ENCODE measurements around the gene ENDOG. TPM values are rescaled to one million over a fixed set of nuclear protein-coding genes. Genes with fewer than 3 reads are reported as not detected.
"Not testable (repeated sequence)": the region's sequence is repeated elsewhere in the genome, so short reads cannot be mapped to it uniquely, and the experiment has no call there.

ENDOG gene
- total RNA-seq: 21.6 and 29.6 TPM in 2 replicates

DNA sequence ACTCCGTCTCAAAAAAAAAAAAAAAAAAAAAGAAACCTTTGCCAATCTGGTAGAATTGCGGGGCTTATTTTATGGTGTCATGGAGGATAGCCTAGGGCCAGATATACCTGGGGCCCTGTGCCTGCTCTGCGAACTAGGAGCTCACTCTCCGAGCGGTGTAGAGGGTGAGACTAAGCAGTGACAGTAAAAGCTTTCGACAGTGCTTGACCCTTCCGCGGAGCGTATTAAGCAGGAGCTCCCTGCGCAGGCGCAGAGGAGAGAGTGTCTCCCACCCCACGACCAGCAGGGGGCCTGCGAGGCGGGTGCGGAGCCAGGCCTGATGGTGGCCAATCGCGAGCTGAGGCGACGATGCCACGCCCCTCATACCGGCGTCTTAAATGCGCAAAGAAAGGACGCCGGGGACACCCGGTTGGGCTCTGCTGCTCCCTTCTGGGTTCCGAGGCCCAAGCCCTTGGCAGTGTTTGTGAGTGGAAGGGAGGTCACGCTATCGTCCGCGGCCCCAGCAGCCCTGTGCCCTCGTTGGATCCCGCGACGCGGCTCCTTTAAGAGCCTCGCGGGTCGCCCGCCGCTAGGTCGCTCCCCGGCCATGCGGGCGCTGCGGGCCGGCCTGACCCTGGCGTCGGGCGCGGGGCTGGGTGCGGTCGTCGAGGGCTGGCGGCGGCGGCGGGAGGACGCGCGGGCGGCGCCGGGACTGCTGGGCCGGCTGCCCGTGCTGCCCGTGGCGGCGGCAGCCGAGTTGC lies at the start of gene ENDOG:
Gene ENDOG, plus strand, starts transcription at position 402 of the 740 bp plus-strand sequence. Its CDS starts 185 bp downstream, at position 587.
- peak; percentile 97 for DNase-seq (ENCODE audit: low read depth in 2 of 2)

DNA sequence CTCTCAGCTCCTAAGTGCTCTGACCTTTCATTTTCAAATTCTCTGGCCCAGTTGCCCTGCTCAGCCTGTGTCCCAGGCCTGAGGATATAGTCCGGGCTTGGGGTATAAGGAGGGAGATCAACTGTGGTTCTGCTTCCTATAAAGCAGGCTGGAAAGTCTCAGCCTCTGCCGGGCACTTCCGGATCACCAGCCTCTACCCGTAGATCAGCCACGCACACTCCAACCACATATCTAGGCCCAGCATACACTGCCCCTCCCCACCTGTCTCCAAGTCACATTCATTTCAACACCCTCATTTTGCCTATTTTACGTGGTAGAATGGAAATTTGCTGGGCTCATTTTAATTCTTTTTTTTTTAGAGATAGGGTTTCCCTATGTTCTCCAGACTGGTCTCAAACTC lies 49.7 kb upstream of the ENDOG start:
- no peak for DNase-seq (ENCODE audit: low read depth in 2 of 2)

DNA sequence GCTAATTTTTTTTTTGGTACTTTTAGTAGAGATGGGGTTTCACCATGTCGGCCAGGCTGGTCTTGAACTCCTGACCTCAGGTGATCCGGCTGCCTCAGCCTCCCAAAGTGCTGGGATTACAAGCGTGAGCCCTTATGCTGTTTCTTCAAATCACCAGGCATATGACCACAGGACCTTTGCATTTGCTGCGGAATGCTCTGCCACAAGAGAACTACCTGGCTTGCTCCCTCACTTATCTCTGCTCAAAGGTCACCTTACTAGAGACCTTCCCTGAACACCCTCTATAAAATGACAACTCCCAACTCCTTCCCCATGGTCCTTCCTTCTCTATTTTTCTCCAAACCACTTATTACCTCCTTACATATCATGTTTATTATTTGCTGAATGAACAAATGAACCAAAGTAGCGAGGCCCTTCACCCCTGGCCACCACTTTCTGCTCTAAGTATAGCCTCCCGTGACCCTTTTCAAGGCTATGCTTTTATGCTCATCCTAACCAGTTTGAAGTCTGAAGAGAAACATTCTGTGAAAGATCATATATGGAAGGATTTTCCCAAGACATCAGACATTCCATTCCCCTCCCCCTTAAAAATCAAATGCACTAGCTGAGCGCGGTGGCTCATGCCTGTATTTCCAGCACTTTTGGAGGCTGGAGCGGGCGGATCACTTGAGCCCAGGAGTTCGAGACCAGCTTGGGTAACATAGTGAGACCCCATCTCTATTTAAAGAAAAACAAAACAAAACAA lies 47.8 kb upstream of the ENDOG start:
- no peak for DNase-seq (ENCODE audit: low read depth in 2 of 2)

DNA sequence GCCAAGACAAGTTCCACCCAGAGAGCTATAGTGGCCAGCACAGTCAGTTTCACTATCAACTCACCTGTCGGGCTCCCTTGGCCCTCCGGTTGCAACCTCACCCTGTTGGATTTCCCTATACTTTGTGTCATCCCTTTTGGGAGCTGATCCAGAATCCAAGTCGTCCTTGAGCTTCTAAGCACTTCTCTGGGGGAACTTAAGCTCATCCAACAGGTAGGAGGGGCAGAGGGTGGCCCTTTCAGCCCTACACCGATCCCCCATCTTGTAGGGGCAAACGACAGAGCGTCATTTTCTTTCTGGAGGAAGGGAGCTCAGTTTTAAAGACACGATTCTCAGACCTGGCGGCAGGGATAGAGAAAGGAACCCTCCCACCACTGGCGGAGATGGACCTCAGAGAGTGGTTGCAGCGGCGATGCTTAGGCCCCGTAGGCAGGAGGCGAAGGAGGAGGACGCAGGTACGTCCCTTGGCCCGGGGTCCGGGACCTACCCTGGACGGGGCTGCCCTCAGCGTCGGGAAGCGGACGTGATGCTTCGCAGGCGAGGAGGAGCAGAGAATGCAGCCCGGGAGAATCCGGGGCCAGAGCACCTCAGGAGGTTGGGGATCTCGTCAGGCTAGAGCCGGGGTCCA lies 47.1 kb upstream of the ENDOG start:
- DNase-seq (ENCODE audit: low read depth in 2 of 2): peak; percentile 39 to 47

DNA sequence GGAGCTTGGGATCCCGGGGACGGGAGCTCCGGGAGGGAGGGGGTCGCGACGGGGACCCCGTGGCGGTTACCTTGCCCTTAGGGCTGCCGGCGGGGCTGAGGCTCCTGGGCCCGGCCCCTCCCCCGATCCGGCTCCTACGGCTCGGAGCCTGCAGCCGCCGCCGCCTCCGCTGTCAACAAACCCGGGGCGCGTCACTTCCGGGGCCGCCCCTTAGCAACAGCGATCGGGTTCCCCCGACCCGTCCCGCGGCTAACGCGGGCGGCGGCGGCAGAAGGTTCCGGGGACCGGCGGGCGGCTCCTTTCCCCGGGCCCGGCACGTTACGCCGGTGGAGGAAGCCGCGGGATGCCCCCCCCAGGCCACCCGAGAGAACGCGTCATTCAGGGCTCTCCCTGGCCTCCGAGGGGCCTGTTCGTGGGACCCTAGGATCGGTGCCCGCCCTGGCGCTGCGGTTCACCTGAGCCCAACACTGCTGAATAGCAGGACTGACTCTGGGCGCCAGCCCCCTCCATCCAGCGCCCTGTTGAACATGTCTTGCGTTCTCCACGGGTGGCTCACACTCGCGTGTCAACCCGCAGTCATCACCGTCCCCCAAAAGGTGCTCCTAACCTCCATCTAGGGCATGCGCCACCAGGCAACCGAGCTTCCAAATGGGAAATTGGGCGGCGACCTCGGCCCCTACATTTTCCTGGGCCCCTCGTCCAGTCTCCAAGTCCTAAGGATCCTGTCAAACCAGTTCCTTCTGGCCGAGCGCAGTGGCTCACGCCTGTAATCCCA lies 46.4 kb upstream of the ENDOG start, which contains the start of gene ZER1:
Gene ZER1, minus strand, starts transcription at position 183 of the 775 bp plus-strand sequence. CDS start 16,362 bp downstream, outside the sequence.
- DNase-seq (ENCODE audit: low read depth in 2 of 2): peak; percentile 91

- DNase-seq (ENCODE audit: low read depth in 2 of 2): no peak
Observed at GRCh38 chr9:128773049-128773448, 45.3 kb upstream of the ENDOG start.

- DNase-seq (ENCODE audit: low read depth in 2 of 2): no peak
Observed at GRCh38 chr9:128774804-128775203, 43.5 kb upstream of the ENDOG start.

- DNase-seq (ENCODE audit: low read depth in 2 of 2): not testable (repeated sequence)
Observed at GRCh38 chr9:128780093-128780492, 38.2 kb upstream of the ENDOG start.

DNA sequence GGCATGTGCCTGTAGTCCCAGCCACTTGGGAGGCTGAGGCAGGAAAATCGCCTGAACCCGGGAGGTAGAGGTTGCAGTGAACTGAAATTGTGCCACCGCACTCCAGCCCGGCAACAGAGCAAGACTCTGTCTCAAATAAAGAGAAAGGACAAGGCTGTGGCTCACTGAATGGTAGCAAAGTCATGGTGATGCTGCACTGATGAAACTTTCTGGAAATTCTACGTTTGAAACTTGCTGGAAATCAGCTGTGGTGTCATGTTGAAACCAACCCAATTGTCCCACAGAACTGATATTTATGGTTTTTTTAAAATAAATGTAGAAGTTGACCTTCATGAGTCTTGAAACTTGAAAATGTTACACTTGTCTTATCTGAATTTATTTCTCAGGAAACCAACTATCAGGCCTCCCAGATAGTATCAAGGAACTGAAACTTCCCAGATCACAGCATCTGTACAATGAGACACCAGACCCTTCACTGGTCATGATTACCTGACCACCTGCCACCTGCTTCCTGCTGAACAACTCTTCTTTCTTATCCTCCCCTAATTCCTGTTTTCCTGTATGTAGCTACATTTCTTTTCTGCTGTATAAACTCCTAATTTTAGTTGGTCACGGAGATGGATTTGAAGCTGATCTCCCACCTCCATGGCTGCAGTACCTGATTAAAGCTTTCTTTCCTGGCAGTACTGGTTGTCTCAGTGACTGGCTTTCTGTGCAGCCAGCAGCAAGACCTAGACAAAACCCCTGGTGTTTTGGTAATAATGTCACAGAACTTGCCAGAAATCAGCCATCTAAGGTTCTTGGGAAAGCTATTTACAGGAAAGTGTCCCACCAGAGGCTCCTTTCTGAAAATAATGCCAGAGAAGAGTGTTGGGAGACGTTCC lies 36.9 kb upstream of the ENDOG start:
- no peak for DNase-seq (ENCODE audit: low read depth in 2 of 2)

GRCh38 chr9:128782669-128783068 lies 35.6 kb upstream of the ENDOG start:
- no peak for DNase-seq (ENCODE audit: low read depth in 2 of 2)

- DNase-seq (ENCODE audit: low read depth in 2 of 2): no peak
Observed at GRCh38 chr9:128785427-128785826, 32.9 kb upstream of the ENDOG start.

GRCh38 chr9:128786681-128787601 lies 31.4 kb upstream of the ENDOG start, which contains the start of gene TBC1D13:
Gene TBC1D13 (plus strand): TSS chr9:128787253. CDS start chr9:128787354, 101 bp downstream.
- peak; percentile 84 to 91 for DNase-seq (ENCODE audit: low read depth in 2 of 2)

DNA sequence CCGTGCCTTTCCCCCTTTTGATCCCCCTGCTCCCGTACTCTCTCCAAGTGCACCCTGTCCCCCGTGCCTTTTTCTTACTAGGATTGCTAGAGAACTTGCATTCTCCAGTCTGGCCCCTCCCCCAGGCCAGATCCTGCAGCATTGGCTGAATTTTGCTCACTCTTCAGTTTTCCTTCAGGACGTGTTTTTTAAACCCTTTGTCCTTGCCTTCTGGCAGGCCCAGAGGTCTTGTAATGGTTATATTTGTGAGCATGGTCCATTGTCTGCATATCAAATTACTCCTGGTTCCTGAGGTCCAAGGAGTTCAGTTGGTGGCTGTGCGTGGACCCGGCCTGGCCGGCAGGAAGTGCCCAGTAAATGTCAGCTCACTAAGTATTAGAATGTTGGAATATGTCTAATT lies 30.6 kb upstream of the ENDOG start:
- peak; percentile 13 to 14 for DNase-seq (ENCODE audit: low read depth in 2 of 2)

GRCh38 chr9:128788445-128788844 lies 29.9 kb upstream of the ENDOG start:
- no peak for DNase-seq (ENCODE audit: low read depth in 2 of 2)

DNA sequence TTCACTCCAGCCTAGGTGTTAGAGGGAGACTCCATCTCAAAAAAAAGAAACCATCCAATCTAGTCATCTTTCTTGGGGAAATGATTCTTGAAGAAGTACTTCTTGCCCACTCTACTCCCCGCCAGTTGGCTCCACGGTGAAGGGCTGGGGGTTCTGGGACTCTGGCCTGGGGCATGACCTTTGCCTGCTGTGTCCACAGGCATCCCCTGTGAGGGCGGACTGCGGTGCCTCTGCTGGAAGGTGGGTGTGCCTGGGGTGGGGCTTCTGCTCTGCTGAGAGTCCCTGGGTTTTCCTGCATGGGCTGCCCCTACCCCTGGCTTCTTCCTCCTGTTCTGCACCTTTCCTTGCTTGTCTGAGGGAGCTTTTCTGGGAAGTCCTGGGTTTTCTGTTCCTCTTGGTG lies 27.8 kb upstream of the ENDOG start:
- no peak for DNase-seq (ENCODE audit: low read depth in 2 of 2)

DNA sequence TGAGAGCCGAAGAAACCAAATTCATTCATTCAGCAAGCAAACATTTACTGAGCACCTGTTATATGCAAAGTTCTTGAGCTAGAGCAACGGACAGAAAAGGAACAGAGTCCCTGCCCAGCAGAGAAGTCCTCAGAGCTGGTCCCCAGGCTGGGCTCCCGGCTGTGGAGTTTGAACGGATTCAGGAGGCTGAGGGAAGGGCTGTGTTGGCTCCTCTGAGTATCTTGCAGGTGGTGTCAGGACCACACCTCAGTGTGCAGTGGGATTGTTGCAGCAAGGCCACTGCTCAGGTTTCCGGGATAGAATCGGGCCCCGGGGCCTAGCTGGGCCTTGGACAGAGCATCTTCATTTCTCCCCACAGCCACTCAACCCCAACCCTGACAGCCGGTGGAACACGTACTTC lies 26.2 kb upstream of the ENDOG start:
- DNase-seq (ENCODE audit: low read depth in 2 of 2): no peak

GRCh38 chr9:128792978-128793686 lies 25.2 kb upstream of the ENDOG start:
- DNase-seq (ENCODE audit: low read depth in 2 of 2): no peak

GRCh38 chr9:128794961-128795360 lies 23.3 kb upstream of the ENDOG start:
- DNase-seq (ENCODE audit: low read depth in 2 of 2): not testable (repeated sequence)

DNA sequence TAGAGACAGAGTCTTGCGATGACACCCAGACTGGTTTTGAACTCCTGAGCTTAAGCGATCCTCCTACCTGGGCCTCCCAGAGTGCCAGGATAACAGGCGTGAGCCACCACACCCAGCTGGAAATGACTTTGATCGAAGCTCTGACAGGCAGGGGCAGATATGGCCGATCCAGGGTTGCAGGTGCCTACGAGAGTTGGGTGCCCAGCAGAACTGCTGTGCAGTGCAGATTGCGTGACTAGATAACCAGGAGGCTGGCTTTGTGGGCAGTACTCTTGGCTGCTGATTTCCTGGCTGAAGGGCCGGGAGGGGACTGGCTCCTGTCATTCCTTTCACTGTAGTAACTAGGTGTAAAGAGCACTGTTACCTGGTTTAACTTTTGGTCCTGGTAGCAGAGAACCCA lies 19.4 kb upstream of the ENDOG start:
- DNase-seq (ENCODE audit: low read depth in 2 of 2): no peak

All from lung microvascular endothelial cell (primary cell).